ENCODE data around the gene DAPK3. TPM values are rescaled to one million over a fixed set of nuclear protein-coding genes. Genes with fewer than 3 reads are reported as not detected.

Gene DAPK3
- total RNA-seq, 1 experiment from 2014 or later = 66.6 TPM

- TF ChIP-seq POLR2AphosphoS5 (IDR thresholded peaks at IDR 0.05; ENCODE audit: low read depth, low read length) = no peak
- TF ChIP-seq SIN3A (IDR thresholded peaks at IDR 0.05; ENCODE audit: borderline replicate concordance, insufficient read depth, low read depth, low read length) = no peak
- TF ChIP-seq, protein P1, sequence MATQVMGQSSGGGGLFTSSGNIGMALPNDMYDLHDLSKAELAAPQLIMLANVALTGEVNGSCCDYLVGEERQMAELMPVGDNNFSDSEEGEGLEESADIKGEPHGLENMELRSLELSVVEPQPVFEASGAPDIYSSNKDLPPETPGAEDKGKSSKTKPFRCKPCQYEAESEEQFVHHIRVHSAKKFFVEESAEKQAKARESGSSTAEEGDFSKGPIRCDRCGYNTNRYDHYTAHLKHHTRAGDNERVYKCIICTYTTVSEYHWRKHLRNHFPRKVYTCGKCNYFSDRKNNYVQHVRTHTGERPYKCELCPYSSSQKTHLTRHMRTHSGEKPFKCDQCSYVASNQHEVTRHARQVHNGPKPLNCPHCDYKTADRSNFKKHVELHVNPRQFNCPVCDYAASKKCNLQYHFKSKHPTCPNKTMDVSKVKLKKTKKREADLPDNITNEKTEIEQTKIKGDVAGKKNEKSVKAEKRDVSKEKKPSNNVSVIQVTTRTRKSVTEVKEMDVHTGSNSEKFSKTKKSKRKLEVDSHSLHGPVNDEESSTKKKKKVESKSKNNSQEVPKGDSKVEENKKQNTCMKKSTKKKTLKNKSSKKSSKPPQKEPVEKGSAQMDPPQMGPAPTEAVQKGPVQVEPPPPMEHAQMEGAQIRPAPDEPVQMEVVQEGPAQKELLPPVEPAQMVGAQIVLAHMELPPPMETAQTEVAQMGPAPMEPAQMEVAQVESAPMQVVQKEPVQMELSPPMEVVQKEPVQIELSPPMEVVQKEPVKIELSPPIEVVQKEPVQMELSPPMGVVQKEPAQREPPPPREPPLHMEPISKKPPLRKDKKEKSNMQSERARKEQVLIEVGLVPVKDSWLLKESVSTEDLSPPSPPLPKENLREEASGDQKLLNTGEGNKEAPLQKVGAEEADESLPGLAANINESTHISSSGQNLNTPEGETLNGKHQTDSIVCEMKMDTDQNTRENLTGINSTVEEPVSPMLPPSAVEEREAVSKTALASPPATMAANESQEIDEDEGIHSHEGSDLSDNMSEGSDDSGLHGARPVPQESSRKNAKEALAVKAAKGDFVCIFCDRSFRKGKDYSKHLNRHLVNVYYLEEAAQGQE (IDR thresholded peaks at IDR 0.05; ENCODE audit: insufficient read depth in 1 of 2, low read depth in 2 of 2, low read length in 1 of 2) = no peak
- TF ChIP-seq TCF7L2 (IDR thresholded peaks at IDR 0.05; ENCODE audit: low read depth, low read length) = no peak
- TF ChIP-seq, protein P2, sequence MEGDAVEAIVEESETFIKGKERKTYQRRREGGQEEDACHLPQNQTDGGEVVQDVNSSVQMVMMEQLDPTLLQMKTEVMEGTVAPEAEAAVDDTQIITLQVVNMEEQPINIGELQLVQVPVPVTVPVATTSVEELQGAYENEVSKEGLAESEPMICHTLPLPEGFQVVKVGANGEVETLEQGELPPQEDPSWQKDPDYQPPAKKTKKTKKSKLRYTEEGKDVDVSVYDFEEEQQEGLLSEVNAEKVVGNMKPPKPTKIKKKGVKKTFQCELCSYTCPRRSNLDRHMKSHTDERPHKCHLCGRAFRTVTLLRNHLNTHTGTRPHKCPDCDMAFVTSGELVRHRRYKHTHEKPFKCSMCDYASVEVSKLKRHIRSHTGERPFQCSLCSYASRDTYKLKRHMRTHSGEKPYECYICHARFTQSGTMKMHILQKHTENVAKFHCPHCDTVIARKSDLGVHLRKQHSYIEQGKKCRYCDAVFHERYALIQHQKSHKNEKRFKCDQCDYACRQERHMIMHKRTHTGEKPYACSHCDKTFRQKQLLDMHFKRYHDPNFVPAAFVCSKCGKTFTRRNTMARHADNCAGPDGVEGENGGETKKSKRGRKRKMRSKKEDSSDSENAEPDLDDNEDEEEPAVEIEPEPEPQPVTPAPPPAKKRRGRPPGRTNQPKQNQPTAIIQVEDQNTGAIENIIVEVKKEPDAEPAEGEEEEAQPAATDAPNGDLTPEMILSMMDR (IDR thresholded peaks at IDR 0.05) = no peak
- in situ Hi-C loops (cut with HindIII; ENCODE audit: low pct_unique_long_range_greater_than_20kb, low sequenced_read_pairs) = no loop called here
- Histone ChIP-seq H3K4me1 (ENCODE audit: control insufficient read depth, insufficient read depth, low read length) (no peaks in the 10 kb centered on the region), H3K27ac (ENCODE audit: low read length) (no peak overlapping the region), H3K27me3 (ENCODE audit: control insufficient read depth, insufficient read depth, low read length) (no peaks in the 10 kb centered on the region), H3K4me3 (ENCODE audit: low read depth in 2 of 2, low read length in 2 of 2) (no peak overlapping the region), H3K9me3 (ENCODE audit: control insufficient read depth, insufficient read depth, low read depth, low read length) (no peaks in the 10 kb centered on the region), H3K36me3 (ENCODE audit: control insufficient read depth, insufficient read depth, low read length) (peaks cover 3% of the 10 kb centered on the region)
- DNase-seq (ENCODE audit: low read depth, low spot score) = no peak
- no TSS peak for BruUV-seq (replicated peaks)
- intact Hi-C loops (cut with micrococcal nuclease; ENCODE audit: unreplicated experiment) = no loop called here
- POLR2A ChIA-PET = no interaction called here
- CTCF ChIA-PET = no interaction called here
- no peak for ATAC-seq
These were observed 11.2 kb downstream of the DAPK3 start for GRCh38 chr19:3959766-3960131.

DNA sequence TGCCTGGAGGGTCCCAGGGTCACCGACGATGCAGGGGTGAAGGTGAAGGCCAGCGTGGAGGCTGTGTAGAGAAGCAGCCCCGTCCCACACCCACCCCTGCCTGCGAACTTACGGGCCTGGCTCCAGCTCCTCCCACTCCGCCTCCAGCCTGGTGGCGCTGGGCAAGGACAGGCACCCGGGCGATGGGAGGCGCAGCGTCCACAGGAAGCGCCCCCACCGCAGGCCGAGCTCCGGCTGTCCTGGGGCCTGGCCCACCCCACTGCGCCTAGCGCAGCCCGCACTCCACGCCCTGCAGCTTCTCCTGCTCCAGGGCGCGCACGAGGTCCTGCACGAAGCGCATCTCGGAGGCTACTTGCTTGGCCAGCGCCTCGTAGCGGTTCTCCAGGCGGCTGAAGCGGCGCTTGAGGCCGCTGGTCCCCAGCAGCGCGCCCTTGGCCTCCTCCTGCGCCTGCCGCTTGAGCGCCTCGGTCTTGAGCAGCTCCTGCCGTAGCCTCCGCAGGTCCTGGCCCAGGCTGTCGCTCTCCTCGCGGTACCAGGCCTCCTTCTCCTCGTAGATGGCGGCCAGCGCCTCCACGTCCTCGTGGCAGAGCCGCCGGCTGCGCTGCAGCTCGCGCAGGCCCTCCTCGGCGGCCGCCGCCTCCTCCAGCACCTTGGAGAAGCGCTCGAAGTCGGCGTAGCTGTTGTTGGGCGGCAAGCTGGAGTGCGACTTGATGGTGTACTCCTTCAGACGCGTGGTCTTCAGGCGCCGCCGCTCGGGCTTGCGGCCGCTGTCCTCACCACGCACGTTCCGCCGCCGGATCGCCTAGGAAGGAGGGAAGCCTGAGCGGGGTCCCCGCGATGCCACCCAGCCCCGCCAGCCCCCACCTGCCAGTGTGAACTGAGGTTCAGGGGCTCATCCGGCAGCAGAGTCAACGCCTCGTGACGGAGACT lies 11.8 kb downstream of the DAPK3 start:
- no peak overlapping the region for H3K27ac ChIP-seq (ENCODE audit: low read length)
- no peak for ATAC-seq
- DNase-seq (ENCODE audit: low read depth, low spot score) = no peak
- no peaks in the 10 kb centered on the region for H3K4me1 ChIP-seq (ENCODE audit: control insufficient read depth, insufficient read depth, low read length)
- H3K9me3 ChIP-seq (ENCODE audit: control insufficient read depth, insufficient read depth, low read depth, low read length) = no peaks in the 10 kb centered on the region
- H3K36me3 ChIP-seq (ENCODE audit: control insufficient read depth, insufficient read depth, low read length) = peaks cover 3% of the 10 kb centered on the region
- no peak overlapping the region for H3K4me3 ChIP-seq (ENCODE audit: low read depth in 2 of 2, low read length in 2 of 2)
- TSS peak; percentile 16 for BruUV-seq (replicated peaks)
- no peak for TF ChIP-seq TCF7L2 (IDR thresholded peaks at IDR 0.05; ENCODE audit: low read depth, low read length)
- TF ChIP-seq SIN3A (IDR thresholded peaks at IDR 0.05; ENCODE audit: borderline replicate concordance, insufficient read depth, low read depth, low read length) = no peak
- CTCF ChIA-PET = no interaction called here
- intact Hi-C loops (cut with micrococcal nuclease; ENCODE audit: unreplicated experiment) = no loop called here
- in situ Hi-C loops (cut with HindIII; ENCODE audit: low pct_unique_long_range_greater_than_20kb, low sequenced_read_pairs) = no loop called here
- no peaks in the 10 kb centered on the region for H3K27me3 ChIP-seq (ENCODE audit: control insufficient read depth, insufficient read depth, low read length)
- POLR2A ChIA-PET = interaction anchor here (0.5 kb wide), 1 partner anchor 10 kb away, joined by 3 read pairs; no protein-coding TSS in a partner anchor

GRCh38 chr19:3955688-3956087 lies 15.2 kb downstream of the DAPK3 start:
- POLR2A ChIA-PET = no interaction called here
- intact Hi-C loops (cut with micrococcal nuclease; ENCODE audit: unreplicated experiment) = no loop called here
- in situ Hi-C loops (cut with HindIII; ENCODE audit: low pct_unique_long_range_greater_than_20kb, low sequenced_read_pairs) = no loop called here
- 0 out of 2 replicates have a peak, but pooled peaks cover 4% of the 10 kb centered on the region for H3K4me1 ChIP-seq (ENCODE audit: control insufficient read depth, insufficient read depth, low read length)
- no TSS peak for BruUV-seq (replicated peaks)
- no peak for DNase-seq (ENCODE audit: low read depth, low spot score)
- TF ChIP-seq SIN3A (IDR thresholded peaks at IDR 0.05; ENCODE audit: borderline replicate concordance, insufficient read depth, low read depth, low read length) = no peak
- TF ChIP-seq, protein P2 (IDR thresholded peaks at IDR 0.05) = no peak
- no peak for TF ChIP-seq POLR2AphosphoS5 (IDR thresholded peaks at IDR 0.05; ENCODE audit: low read depth, low read length)
- TF ChIP-seq, protein P1 (IDR thresholded peaks at IDR 0.05; ENCODE audit: insufficient read depth in 1 of 2, low read depth in 2 of 2, low read length in 1 of 2) = no peak
- no peak for TF ChIP-seq TCF7L2 (IDR thresholded peaks at IDR 0.05; ENCODE audit: low read depth, low read length)
- H3K27ac ChIP-seq (ENCODE audit: low read length) = no peak overlapping the region
- no peaks in the 10 kb centered on the region for H3K9me3 ChIP-seq (ENCODE audit: control insufficient read depth, insufficient read depth, low read depth, low read length)
- no peak overlapping the region for H3K4me3 ChIP-seq (ENCODE audit: low read depth in 2 of 2, low read length in 2 of 2)
- no peak for ATAC-seq
- no peaks in the 10 kb centered on the region for H3K27me3 ChIP-seq (ENCODE audit: control insufficient read depth, insufficient read depth, low read length)
- CTCF ChIA-PET = no interaction called here
- H3K36me3 ChIP-seq (ENCODE audit: control insufficient read depth, insufficient read depth, low read length) = no peaks in the 10 kb centered on the region; the same call in 1 of the 2 replicates
